Kidney (tissue), 14 donors: ENCODE measurements around the gene ESRRB. TPM values are rescaled to one million over a fixed set of nuclear protein-coding genes. Genes with fewer than 3 reads are reported as not detected.

ENCODE experiments used
- DNase-seq, 5 donors: peaks; one replicate each; pipeline ENCODE4 v3.0.0-alpha.2; 2013 to 2020
- FAIRE-seq: peaks from 2 replicates; lab custom pipeline; 2012; peaks lifted over from hg19 to GRCh38; lab: Jason Lieb, UNC
- H3K27ac ChIP-seq, 2 donors: one replicate each; pipeline ENCODE4 v1.7.0; 2013; ENCODE audit warnings: low read depth in 2 of 2, low read length in 2 of 2, inconsistent platforms in 1 of 2
- H3K27me3 ChIP-seq: one replicate; pipeline ENCODE4 v1.7.1; 2013; ENCODE audit warnings: low read length, inconsistent platforms; ENCODE audit not compliant: control insufficient read depth, insufficient read depth
- H3K36me3 ChIP-seq, 3 donors: one replicate each; pipeline versions ENCODE4 v1.7.0 to v1.7.1; 2013; ENCODE audit warnings: low read length in 3 of 3, control low read depth in 1 of 3, inconsistent platforms in 1 of 3; ENCODE audit not compliant: insufficient read depth in 3 of 3, control insufficient read depth in 2 of 3
- H3K4me1 ChIP-seq, 3 donors: one replicate each; pipeline versions ENCODE4 v1.7.0 to v1.7.1; 2013; ENCODE audit warnings: low read length in 3 of 3, inconsistent platforms in 1 of 3, low read depth in 1 of 3; ENCODE audit not compliant: control insufficient read depth in 2 of 3, insufficient read depth in 2 of 3
- H3K4me3 ChIP-seq, 3 donors: one replicate each; pipeline versions ENCODE4 v1.7.0 to v1.8.1; 2013; ENCODE audit warnings: low read length in 3 of 3, control low read depth in 1 of 3, inconsistent platforms in 1 of 3
- H3K9ac ChIP-seq, 3 donors: one replicate each; pipeline versions ENCODE4 v1.7.0 to v1.7.1; 2013; ENCODE audit warnings: low read length in 3 of 3, control low read depth in 1 of 3, inconsistent platforms in 1 of 3
- H3K9me3 ChIP-seq, 3 donors: one replicate each; pipeline versions ENCODE4 v1.7.0 to v1.7.1; 2013; ENCODE audit warnings: low read length in 3 of 3, control low read depth in 1 of 3, inconsistent platforms in 1 of 3; ENCODE audit not compliant: control insufficient read depth in 2 of 3, insufficient read depth in 1 of 3
- intact Hi-C: fragments of 100-400 bp; cut with DNase I; formaldehyde crosslinking; loops from one replicate; pipeline ENCODE4 v1.11.1; 2022
- polyA plus RNA-seq: library from polyadenylated mRNA; stranded (reverse); fragments of 350-450 nt; fragmentation: Illumina TruSeq; extraction: RNeasy Lipid Tissue Mini Kit (QIAGEN cat#74804); gene quantifications from one replicate; pipeline ENCODE4 v1.2.3, GENCODE V29; 2014; ENCODE audit warnings: low read depth, low replicate concordance; ENCODE audit not compliant: insufficient read depth
- total RNA-seq: library from RNA; stranded (reverse); fragmentation: NEBNext Ultra II Directional; extraction: Animal tissue kit (Norgen Biotek cat#: 25700); gene quantifications from one replicate; pipeline ENCODE4 v1.2.1, GENCODE V29; 2021
- TF ChIP-seq, protein P1 (sequence below): IDR thresholded peaks from 3 replicates; pipeline ENCODE4 v1.5.1; 2012; ENCODE audit warnings: mild to moderate bottlenecking, moderate library complexity, borderline replicate concordance; ENCODE audit not compliant: insufficient read depth; ENCODE audit errors: extremely low read depth
- donor health status: control.
- donor health status: control.
- donor health status: control.
- donor health status: control.
- donor health status: control.
- donor health status: DM: yes; HTN: yes; CAD: no.
- donor health status: Normal renal cell carcinoma (clear cell type).

Gene ESRRB
- total and polyA plus RNA-seq, 2 donors from 2014 or later: 3.9 to 19.1 TPM

DNA sequence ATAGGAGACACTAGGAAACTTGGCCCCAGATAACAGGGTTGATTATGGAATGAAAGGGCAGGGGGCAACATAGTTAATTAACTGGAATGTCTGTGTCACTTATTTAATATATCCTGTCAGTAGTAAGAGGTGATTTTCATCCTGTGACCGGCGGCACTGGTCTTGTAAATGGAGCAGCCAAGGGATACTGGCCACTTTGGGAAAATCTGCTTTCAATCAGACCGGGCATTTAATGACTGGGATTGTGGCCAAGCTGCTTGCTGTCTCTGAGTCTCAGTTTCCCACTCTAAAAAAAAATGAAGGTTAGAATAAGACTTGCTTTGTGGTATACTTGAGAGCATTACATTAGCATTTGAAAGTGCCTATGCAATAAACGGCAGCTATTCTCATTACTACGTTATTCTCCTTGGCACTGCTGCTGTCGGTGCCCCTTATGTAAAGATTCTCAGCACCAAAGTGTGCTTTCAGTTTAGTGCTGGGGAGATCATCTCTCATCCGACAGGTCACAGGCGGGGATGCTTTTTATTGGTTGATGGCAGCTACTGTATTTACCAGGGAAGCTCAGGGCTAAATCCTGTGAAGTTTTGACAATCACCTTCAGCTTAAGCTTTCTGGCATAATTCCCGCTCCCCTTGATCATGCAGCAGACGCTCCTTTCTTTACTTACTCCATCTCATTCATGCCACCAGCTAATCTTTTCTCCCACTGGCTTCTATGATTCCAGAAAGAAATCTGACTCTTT is 162.1 kb downstream of the ESRRB start:
- DNase-seq: peak in 2 of 5 donors; percentile 41 to 45
- intact Hi-C loops: no loop called here
- Histone ChIP-seq H3K36me3 (no peaks in the 10 kb centered on the region), H3K9me3 (no peaks in the 10 kb centered on the region), H3K27me3 (no peaks in the 10 kb centered on the region), H3K4me3 (no peak overlapping the region), H3K9ac (no peak overlapping the region), H3K27ac (no peak overlapping the region), H3K4me1 (no peaks in the 10 kb centered on the region)
- no peak for FAIRE-seq
- TF ChIP-seq, protein P1, sequence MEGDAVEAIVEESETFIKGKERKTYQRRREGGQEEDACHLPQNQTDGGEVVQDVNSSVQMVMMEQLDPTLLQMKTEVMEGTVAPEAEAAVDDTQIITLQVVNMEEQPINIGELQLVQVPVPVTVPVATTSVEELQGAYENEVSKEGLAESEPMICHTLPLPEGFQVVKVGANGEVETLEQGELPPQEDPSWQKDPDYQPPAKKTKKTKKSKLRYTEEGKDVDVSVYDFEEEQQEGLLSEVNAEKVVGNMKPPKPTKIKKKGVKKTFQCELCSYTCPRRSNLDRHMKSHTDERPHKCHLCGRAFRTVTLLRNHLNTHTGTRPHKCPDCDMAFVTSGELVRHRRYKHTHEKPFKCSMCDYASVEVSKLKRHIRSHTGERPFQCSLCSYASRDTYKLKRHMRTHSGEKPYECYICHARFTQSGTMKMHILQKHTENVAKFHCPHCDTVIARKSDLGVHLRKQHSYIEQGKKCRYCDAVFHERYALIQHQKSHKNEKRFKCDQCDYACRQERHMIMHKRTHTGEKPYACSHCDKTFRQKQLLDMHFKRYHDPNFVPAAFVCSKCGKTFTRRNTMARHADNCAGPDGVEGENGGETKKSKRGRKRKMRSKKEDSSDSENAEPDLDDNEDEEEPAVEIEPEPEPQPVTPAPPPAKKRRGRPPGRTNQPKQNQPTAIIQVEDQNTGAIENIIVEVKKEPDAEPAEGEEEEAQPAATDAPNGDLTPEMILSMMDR: no peak

DNA sequence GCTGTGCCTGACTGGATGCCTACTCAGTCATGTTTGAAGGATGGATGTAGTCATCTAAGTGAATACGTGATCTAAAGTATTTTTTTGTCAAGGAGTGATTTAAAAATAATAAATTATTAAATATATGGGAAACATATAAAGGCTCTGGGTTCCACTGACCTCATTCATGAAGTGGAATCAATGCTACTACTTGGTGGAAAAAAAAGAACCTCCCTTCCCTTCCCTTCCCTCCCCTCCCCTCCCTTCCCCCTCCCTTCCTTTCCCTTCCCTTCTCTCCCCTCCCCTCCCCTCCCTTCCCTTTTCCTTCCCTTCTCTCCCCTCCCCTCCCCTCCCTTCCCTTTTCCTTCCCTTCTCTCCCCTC is 162.7 kb downstream of the ESRRB start:
- no peak overlapping the region for H3K9ac ChIP-seq
- H3K27me3 ChIP-seq: no peaks in the 10 kb centered on the region
- no peaks in the 10 kb centered on the region for H3K9me3 ChIP-seq
- H3K36me3 ChIP-seq: no peaks in the 10 kb centered on the region
- intact Hi-C loops: no loop called here
- DNase-seq (no peak), FAIRE-seq (no peak)
- TF ChIP-seq, protein P1: no peak
- H3K4me1 ChIP-seq: no peaks in the 10 kb centered on the region
- no peak overlapping the region for H3K4me3 ChIP-seq
- no peak overlapping the region for H3K27ac ChIP-seq

DNA sequence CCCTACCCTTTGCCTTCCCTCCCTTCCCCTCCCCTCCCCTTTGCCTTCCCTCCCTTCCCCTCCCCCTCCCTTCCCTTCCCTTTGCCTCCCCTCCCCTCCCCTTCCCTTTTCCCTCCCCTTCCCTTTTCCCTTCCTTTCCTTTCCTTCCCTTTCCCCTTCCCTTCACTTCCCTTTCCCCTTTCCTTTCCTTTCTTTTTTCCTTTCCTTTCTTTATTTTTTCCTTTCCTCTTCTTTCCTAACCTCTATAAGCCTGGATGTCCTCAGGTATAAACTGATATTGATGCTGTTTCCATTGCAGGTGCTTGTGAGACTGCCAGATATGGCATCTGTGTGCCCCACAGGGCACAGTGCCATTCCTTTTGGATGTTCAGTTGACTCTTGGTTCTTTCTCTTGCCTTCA is 163.2 kb downstream of the ESRRB start:
- no peak for DNase-seq
- intact Hi-C loops: no loop called here
- no peaks in the 10 kb centered on the region for H3K27me3 ChIP-seq
- H3K4me3 ChIP-seq: no peak overlapping the region
- no peaks in the 10 kb centered on the region for H3K9me3 ChIP-seq
- no peaks in the 10 kb centered on the region for H3K36me3 ChIP-seq
- no peak for FAIRE-seq
- H3K27ac ChIP-seq: no peak overlapping the region
- H3K4me1 ChIP-seq: no peaks in the 10 kb centered on the region
- no peak overlapping the region for H3K9ac ChIP-seq
- TF ChIP-seq, protein P1: no peak
